HG03457 (cell line): ENCODE measurements around the gene ZDHHC9.
"Not testable (repeated sequence)": the region's sequence is repeated elsewhere in the genome, so short reads cannot be mapped to it uniquely, and the experiment has no call there.

ENCODE experiments used
- ATAC-seq: cut with Tn5 transposase; IDR thresholded peaks from one replicate; pipeline ENCODE4 v1.9.1; 2021; ENCODE audit warnings: moderate number of reproducible peaks; ENCODE audit not compliant: unreplicated experiment

ZDHHC9 gene

DNA sequence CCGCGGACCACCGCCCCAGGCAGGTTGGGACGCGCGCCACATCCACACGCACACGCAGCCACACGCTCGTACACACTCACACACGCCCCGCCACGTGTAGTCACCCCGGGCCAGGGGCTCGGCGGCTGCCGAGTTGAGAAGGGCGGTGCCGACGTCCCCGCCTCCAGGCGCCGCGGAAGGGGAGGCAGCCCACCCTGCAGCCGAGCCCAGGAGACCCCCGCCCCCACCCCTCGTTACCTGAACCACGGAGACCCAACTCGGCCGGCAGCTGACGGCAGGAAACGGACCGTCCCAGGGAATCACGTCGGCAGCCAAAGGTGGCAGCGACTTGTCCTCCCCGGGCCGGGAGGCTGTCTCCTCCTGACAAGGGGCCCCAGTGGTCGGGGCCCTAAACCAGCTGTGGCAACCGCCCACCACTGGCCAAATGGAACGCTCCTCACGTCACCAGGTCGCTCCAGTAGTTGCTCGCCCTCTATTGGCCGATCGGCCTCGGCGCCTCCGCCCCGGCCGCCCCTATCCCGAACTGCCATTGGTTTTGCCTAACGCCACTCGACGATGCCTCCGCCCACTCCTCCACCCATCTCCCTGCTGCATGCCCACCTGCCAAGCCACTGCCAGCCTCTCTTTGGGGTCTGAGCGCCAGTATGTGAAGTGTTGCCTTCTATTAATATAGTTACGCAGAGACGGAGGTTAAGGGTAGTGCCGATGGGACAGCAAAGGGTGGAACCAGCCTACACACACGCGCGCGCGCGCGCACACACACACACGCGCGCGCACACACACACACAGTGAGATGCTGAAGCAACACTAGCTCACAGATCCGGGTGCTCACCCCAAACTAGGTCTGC lies at the start of gene ZDHHC9:
ZDHHC9 (minus strand) TSS at position 428 of the 848 bp plus-strand sequence. CDS start 1,941 bp downstream, outside the sequence.
- peak; percentile 100 for ATAC-seq

DNA sequence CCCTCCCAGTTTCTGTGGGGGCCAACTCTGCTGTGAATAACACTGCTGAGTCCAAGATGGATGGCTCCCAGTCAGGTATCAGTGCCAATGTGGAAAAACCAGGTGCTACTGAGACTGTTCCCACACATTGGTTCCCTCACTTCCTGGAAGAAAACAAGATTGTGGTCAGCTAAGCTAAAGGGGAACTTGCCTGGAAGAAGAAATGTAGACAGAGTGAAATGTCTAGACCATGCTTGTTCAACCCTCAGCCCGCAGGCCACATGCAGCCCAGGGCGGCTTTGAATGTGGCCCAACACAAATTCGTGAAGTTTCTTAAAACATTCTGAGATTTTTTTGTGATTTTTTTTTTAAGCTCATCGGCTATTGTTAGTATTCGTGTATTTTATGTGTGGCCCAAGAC lies 33.7 kb upstream of the ZDHHC9 start:
- ATAC-seq, result no peak

GRCh38 chrX:129876771-129877305 lies 33.2 kb upstream of the ZDHHC9 start:
- ATAC-seq, result no peak

- ATAC-seq, result no peak
Observed at GRCh38 chrX:129875669-129876068, 32.0 kb upstream of the ZDHHC9 start.

DNA sequence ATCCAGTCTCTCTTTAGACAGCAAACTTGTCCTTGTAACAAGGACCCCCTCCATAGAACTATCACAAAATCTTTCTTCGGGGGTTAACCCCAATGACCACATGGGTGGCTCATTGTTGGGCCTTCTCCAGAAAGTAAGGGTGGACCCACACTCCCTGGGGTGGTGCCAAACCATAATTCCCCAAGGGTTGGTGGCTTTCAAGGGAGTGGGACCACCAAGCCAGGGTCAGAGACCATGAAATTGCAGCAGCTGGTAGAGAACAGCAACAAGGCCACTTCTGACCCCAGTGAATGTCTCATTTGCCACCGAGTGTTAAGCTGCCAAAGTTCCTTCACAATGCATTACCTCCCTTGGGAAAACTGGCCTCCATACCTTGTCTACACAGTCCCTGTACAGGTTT lies 28.8 kb upstream of the ZDHHC9 start:
- no peak for ATAC-seq

DNA sequence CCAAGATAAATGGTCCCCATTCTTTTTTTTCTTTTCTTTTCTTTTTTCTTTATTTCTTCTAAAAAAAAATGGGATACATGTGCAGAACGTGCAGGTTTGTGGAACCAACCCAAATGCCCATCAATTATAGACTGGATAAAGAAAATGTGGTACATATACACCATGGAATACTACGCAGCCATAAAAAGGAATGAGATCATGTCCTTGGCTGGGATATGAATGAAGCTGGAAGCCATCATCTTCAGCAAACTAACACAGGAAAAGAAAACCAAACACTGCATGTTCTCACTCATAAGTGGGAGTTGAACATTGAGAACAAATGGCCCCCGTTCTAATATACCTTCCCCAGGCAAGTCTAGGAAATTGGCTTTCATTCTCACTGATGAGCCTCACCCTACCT lies 22.6 kb upstream of the ZDHHC9 start:
- ATAC-seq, result not testable (repeated sequence)

DNA sequence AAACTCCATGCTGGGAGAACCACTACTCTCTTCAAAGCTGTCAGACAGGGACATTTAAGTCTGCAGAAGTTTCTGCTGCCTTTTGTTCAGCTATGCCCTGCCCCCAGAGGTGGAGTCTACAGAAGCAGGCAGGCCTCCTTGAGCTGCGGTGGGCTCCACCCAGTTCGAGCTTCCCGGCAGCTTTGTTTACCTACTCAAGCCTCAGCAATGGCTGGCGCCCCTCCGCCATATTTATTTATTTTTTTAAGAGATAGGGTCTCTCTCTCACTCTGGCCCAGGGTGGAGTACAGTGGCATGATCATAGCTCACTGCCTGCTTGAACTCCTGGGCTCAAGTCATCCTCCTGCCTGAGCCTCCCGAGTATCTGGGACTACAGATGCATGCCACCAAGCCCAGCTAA lies 15.4 kb upstream of the ZDHHC9 start:
- not testable (repeated sequence) for ATAC-seq

GRCh38 chrX:129851825-129852224 lies 8.1 kb upstream of the ZDHHC9 start:
- ATAC-seq, result not testable (repeated sequence)

GRCh38 chrX:129846716-129847115 lies 3.0 kb upstream of the ZDHHC9 start:
- ATAC-seq, result no peak

GRCh38 chrX:129845616-129846190 lies 2.0 kb upstream of the ZDHHC9 start:
- ATAC-seq, result no peak

GRCh38 chrX:129843209-129843458 lies 552 bp downstream of the ZDHHC9 start:
- ATAC-seq, result no peak

DNA sequence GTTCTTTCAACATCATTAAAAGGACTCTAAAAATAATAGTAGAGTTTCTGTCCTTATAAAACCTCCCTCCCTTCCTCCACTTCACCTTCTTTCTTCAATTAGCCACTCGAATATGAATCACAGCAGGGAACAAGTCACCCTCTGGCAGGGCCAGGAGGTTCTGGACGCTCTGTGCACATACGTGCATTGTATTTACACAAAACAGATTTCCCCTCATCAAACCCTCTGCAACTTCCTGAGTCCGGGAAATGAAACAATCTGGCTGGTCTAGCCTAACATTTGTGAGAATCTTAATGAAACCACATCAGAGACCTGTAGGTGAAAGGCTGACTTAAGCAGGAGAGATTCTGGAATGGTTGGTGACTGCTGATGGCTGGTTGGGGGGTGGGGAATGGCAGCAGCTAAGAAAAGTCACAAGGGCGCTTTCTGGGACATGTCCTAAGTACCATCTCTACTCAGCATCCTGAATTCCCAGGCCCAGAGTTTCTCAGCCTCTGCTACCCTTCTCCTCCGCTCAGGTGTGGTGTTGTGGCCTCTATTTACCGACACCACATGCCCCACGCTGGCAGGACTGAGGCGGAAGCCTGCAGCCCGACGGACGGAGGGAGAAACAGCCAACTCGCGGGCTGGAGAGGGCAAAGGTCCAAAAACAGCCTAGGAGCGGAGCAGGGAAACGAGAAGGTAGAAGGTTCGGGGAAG lies 1.0 kb downstream of the ZDHHC9 start:
- ATAC-seq, result no peak

DNA sequence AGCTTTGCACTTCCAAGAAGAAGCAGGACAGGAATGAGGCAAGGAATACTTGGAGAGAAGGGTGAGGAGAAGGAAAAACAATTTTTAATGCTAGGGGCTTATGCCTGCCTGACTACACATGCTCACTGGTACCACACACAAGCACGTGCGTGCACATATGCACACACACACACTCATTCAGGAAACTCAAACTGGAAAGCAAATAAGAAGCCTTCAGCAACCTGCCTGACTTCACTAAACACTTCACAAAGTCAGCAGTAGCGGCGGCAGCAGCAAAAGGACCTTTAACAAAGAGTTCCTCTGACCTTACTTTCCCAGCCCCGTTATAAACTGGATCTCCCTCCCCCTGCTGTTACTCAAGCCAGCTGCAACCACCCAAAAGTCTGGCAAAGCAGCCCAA lies 3.3 kb downstream of the ZDHHC9 start:
- no peak for ATAC-seq

DNA sequence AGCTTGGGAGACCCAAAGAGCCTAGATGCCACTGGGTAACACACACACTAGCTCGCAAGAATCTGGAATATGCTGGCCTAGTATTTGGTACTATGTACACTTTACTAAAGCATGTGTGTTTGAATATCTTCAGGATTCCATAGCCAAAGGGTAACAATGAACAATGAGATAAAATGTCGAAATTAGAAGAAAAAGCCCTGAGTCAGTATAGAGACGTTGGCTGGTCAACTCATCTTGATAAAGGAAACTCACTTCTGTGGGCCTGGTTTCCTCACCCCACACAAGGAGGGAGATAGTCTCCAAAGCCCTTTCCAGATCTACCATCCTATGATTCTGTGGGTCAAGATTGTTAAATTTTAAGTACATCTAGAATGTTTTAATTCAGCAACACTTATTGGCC lies 6.9 kb downstream of the ZDHHC9 start:
- no peak for ATAC-seq

DNA sequence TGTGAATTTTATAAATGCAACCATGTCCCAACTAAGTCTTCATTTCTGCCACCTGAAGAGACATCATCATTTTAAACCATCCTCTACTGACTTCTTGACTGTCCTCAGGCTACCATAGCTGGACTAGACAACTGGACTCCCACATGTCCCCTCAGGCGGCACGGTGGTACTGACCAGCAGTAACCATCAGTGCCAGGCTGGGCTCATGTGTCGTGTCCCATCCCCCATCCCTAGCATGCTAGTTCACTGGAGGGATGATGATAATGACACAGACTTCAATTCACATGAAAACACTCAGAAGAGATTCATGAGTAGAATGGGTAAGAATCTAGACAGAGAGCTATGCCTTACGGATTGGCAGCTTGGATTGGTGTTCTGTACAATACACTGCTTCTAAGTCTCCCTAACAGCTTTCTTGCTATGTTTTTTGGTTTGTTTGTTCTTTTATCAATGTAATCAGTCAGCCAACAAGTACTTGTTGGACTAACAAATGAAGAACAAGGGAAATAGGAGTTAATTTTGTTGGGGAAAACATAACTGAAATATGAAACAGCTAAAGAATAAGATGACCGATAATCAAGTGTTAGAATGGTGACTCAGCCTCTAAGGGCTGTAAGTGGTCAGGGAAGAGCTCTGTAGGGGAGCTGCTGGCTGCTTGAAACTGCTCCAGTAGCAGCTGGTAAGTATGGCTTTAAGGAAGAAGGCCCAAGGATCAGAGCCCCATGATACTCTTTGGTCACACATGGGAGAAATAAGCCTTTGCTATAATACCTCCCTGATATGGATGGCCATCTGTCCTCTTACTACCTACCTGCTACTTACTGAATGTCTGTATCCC lies 10.3 kb downstream of the ZDHHC9 start:
- ATAC-seq, result no peak

GRCh38 chrX:129831091-129831885 lies 12.4 kb downstream of the ZDHHC9 start:
- ATAC-seq, result no peak

GRCh38 chrX:129830494-129830893 lies 13.2 kb downstream of the ZDHHC9 start:
- ATAC-seq, result no peak

DNA sequence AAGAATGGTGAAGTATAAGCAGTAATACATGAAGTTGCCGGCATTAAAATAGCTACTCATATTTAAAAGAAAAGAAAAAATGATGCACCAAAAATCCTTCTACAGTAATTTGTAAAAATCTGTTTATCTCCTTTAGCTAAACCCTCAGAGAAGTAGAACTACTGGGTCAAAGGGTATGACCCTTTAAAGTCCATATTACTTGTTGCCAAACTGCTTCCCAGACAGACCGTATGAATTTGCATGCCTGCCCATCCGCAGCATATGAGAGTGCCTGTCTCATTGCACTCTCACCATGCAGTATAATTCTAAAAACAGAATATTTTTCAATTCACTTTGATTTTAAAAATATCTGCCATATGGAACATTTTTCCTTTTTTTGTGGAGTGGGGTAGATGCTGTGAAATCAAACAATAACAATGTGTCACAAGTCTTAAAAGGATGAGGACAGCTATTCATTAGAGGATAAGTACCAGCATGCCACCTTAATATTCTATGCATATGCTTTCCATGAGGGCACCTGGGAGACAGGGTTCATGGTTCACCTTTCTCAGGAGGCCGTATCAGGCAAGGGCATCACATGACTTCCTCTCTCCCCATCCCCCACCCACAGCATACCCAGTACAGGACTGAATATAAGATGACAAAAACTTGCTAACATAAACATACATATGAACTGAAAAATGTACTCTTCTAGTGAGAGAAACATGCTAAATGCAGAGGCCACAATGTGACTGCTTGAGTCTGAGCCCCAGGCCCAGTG lies 17.8 kb downstream of the ZDHHC9 start:
- no peak for ATAC-seq

DNA sequence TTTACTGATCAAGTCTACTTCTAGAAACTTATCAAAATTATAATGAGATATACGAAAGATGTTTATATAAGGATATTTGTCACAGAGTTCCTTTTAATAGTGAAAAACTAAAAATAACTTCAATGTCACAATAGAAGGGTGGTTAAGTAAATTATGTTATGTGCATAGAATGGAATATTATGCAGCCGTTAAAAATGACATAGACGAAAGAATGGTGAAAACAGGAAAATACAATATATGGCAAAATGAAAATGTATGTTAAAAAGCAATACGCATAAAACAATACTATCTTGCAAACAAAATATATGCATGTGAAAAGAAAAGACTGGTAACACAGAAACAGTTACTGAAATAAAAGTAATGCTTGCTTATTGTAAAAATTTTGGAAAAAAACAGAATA lies 19.1 kb downstream of the ZDHHC9 start:
- ATAC-seq, result no peak
